Sigmoid colon (tissue), 7 donors: ENCODE results near the gene AMBP. TPM values are rescaled to one million over a fixed set of nuclear protein-coding genes. Genes with fewer than 3 reads are reported as not detected.
"Not testable (repeated sequence)": the region's sequence is repeated elsewhere in the genome, so short reads cannot be mapped to it uniquely, and the experiment has no call there.

Experiments used
- DNase-seq: peaks from one replicate; pipeline ENCODE4 v3.0.0-alpha.2; 2019
- H3K27ac ChIP-seq, 4 donors: fragments of 200-600 bp; sonication (generic); one replicate each; pipeline ENCODE4 v1.5.1; 2016 to 2019; ENCODE audit warnings: mild to moderate bottlenecking in 1 of 4
- H3K27me3 ChIP-seq, 3 donors: fragments of 200-600 bp; sonication (generic); one replicate each; pipeline ENCODE4 v1.5.1; 2019; ENCODE audit warnings: mild to moderate bottlenecking in 1 of 3
- H3K36me3 ChIP-seq, 4 donors: fragments of 200-600 bp; sonication (generic); one replicate each; pipeline ENCODE4 v1.5.1; 2016 to 2019
- H3K4me1 ChIP-seq, 4 donors: fragments of 200-600 bp; sonication (generic); one replicate each; pipeline ENCODE4 v1.5.1; 2017 to 2019
- H3K4me3 ChIP-seq, 4 donors: fragments of 200-600 bp; sonication (generic); one replicate each; pipeline ENCODE4 v1.5.1; 2017 to 2019; ENCODE audit warnings: mild to moderate bottlenecking in 2 of 4, moderate library complexity in 1 of 4
- H3K9me3 ChIP-seq, 4 donors: fragments of 200-600 bp in 3 of 4; sonication (generic) in 3 of 4; one replicate each; pipeline versions ENCODE4 v1.5.1 to v1.6.1; 2013 to 2019
- CTCF ChIP-seq, 4 experiments: fragments of 450-650 bp in 3 of 4; fragments of 200-600 bp in 1 of 4; IDR thresholded peaks; one replicate each; pipeline ENCODE4 v1.5.1; 2016 to 2019; ENCODE audit warnings: antibody characterized with exemption in 4 of 4, mild to moderate bottlenecking in 3 of 4, moderate library complexity in 2 of 4
- EP300 ChIP-seq, 4 donors: sonication (generic); formaldehyde crosslinking; IDR thresholded peaks; one replicate each; pipeline ENCODE4 v1.6.1; 2017; ENCODE audit warnings: antibody characterized with exemption in 4 of 4
- POLR2A ChIP-seq, 2 donors: fragments of 450-650 bp; IDR thresholded peaks; one replicate each; pipeline ENCODE4 v1.6.1; 2016; ENCODE audit warnings: antibody characterized with exemption in 2 of 2, mild to moderate bottlenecking in 2 of 2, moderate library complexity in 2 of 2
- POLR2AphosphoS5 ChIP-seq, 4 donors: sonication (generic); formaldehyde crosslinking; IDR thresholded peaks; one replicate each; pipeline ENCODE4 v1.6.1; 2017; ENCODE audit warnings: antibody characterized with exemption in 4 of 4
- WGBS, 2 donors: extraction: QIAGEN DNeasy Blood & Tissue Kit; methylation state at CpG; one replicate each; pipeline ENCODE4 v1.1.7; 2013; 5-methylcytosine and 5-hydroxymethylcytosine counted together
- intact Hi-C: fragments of 100-400 bp; cut with DNase I; formaldehyde crosslinking; loops from one replicate; pipeline ENCODE4 v1.15.1; 2023
- polyA plus RNA-seq, 3 donors: library from polyadenylated mRNA; stranded (reverse); fragments of 200-250 nt; gene quantifications; one replicate each; pipeline ENCODE4 v1.2.3, GENCODE V29; 2013
- total RNA-seq, 4 donors: library from RNA; depleted of rRNA; stranded (reverse); fragments of >200 nt; gene quantifications; one replicate each; pipeline ENCODE4 v1.1.0, GENCODE V29; 2016
- donor health status: healthy with polysubstance abuse.
- donor health status: Bipolar disorder and iron deficiency.
- donor health status: healthy.

Gene AMBP
- total and polyA plus RNA-seq, 7 donors, result 0.66 TPM; not detected in 6

- no peak for TF ChIP-seq EP300 (IDR thresholded peaks at IDR 0.05)
- TF ChIP-seq POLR2A (IDR thresholded peaks at IDR 0.05), result no peak
- no peak for TF ChIP-seq CTCF (IDR thresholded peaks at IDR 0.05)
- TF ChIP-seq POLR2AphosphoS5 (IDR thresholded peaks at IDR 0.05), result no peak
- H3K4me1 ChIP-seq, result no peaks in the 10 kb centered on the region
- H3K27ac ChIP-seq, result no peak overlapping the region
- peaks cover 0 to 22% (median 1%) of the 10 kb centered on the region in 4 donors for H3K36me3 ChIP-seq
- WGBS, 2 donors, result 64 to 85% methylated on average over 4 of the region's 4 CpGs
- no peaks in the 10 kb centered on the region for H3K9me3 ChIP-seq
- H3K27me3 ChIP-seq, result no peaks in the 10 kb centered on the region
- DNase-seq, result no peak
- H3K4me3 ChIP-seq, result no peak overlapping the region
- intact Hi-C loops, result no loop called here
Measured at GRCh38 chr9:114046237-114046755, 31.8 kb downstream of the AMBP start.

GRCh38 chr9:114043660-114044059 lies 34.4 kb downstream of the AMBP start:
- H3K4me1 ChIP-seq, H3K36me3 ChIP-seq, H3K27ac ChIP-seq, H3K27me3 ChIP-seq, H3K9me3 ChIP-seq, H3K4me3 ChIP-seq, DNase-seq, intact Hi-C loops: not testable (repeated sequence)

- Histone ChIP-seq H3K4me3 (no peak overlapping the region), H3K27ac (no peak overlapping the region), H3K4me1 (no peaks in the 10 kb centered on the region), H3K27me3 (no peaks in the 10 kb centered on the region), H3K9me3 (peaks cover 0 to 6% (median 0%) of the 10 kb centered on the region in 4 donors), H3K36me3 (peaks cover 0 to 22% (median 6%) of the 10 kb centered on the region in 4 donors)
- TF ChIP-seq EP300 (IDR thresholded peaks at IDR 0.05) (no peak), POLR2AphosphoS5 (IDR thresholded peaks at IDR 0.05) (no peak), POLR2A (IDR thresholded peaks at IDR 0.05) (no peak), CTCF (IDR thresholded peaks at IDR 0.05) (no peak)
- peak; percentile 32 for DNase-seq
- WGBS, 2 donors, result 79 to 89% methylated on average over 5 of the region's 5 CpGs
- intact Hi-C loops, result loop anchor here (10.0 kb wide), 1 partner anchor 355 kb away; no protein-coding TSS in a partner anchor
Measured at GRCh38 chr9:114039484-114039883, 38.6 kb downstream of the AMBP start.

GRCh38 chr9:114038724-114039313 lies 39.3 kb downstream of the AMBP start:
- WGBS, 2 donors, result 94 to 95% methylated on average over 13 of the region's 13 CpGs
- no peak for DNase-seq
- intact Hi-C loops, result loop anchor here (10.0 kb wide), 1 partner anchor 354 kb away; no protein-coding TSS in a partner anchor

More at GRCh38 chr9:114038724-114039313, 39.3 kb downstream of the AMBP start:
- no peak for TF ChIP-seq CTCF (IDR thresholded peaks at IDR 0.05)
- no peak for TF ChIP-seq POLR2AphosphoS5 (IDR thresholded peaks at IDR 0.05)
- no peak for TF ChIP-seq POLR2A (IDR thresholded peaks at IDR 0.05)
- no peak for TF ChIP-seq EP300 (IDR thresholded peaks at IDR 0.05)
- Histone ChIP-seq H3K27me3 (no peaks in the 10 kb centered on the region), H3K4me1 (no peaks in the 10 kb centered on the region), H3K4me3 (no peak overlapping the region), H3K9me3 (peaks cover 0 to 6% (median 0%) of the 10 kb centered on the region in 4 donors), H3K27ac (no peak overlapping the region), H3K36me3 (peaks cover 0 to 22% (median 6%) of the 10 kb centered on the region in 4 donors)
